HEK293 (cell line): ENCODE data around the gene GPHN.

ENCODE experiments used
- CTCF ChIA-PET: fragments of 350-600 bp; formaldehyde crosslinking; extraction: SDS; loops from one replicate; lab custom pipeline; 2021; ENCODE audit warnings: antibody characterized with exemption; lab: Yijun Ruan, JAX
- POLR2A ChIA-PET: fragments of 300-600 bp; formaldehyde crosslinking; extraction: SDS; loops from one replicate; lab custom pipeline; 2020; ENCODE audit warnings: antibody characterized with exemption, inconsistent platforms; lab: Yijun Ruan, JAX
- H3K27ac ChIP-seq: fragments of 200-500 bp; sonication (Bioruptor generic); 2 replicates; pipeline ENCODE4 v1.5.1; 2014; ENCODE audit warnings: low read depth, low read length, control low read depth, inconsistent platforms; ENCODE audit errors: extremely low read depth
- H3K36me3 ChIP-seq, 2 experiments: fragments of 200-500 bp in 1 of 2; sonication (Bioruptor generic) in 1 of 2; 1 replicate in 1 of 2; 2 replicates in 1 of 2; pipeline ENCODE4 v1.5.1; 2014 to 2017; ENCODE audit warnings: inconsistent platforms in 2 of 2, low read length in 2 of 2; ENCODE audit not compliant: control insufficient read depth in 2 of 2, insufficient read depth in 1 of 2
- H3K4me1 ChIP-seq: fragments of 200-500 bp; sonication (Bioruptor generic); 2 replicates; pipeline ENCODE4 v1.5.1; 2014; ENCODE audit warnings: mild to moderate bottlenecking, low read length, inconsistent platforms; ENCODE audit not compliant: control insufficient read depth, insufficient read depth
- H3K4me3 ChIP-seq: 2 replicates; pipeline ENCODE4 v1.5.1; 2011; ENCODE audit warnings: low read depth, mild to moderate bottlenecking, control low read depth, low read length, moderate library complexity
- H3K9me3 ChIP-seq: fragments of 200-500 bp; sonication (Bioruptor generic); 2 replicates; pipeline ENCODE4 v1.5.1; 2014; ENCODE audit warnings: low read depth, low read length, inconsistent platforms; ENCODE audit not compliant: control insufficient read depth, insufficient read depth
- GLI4 ChIP-seq: fragments of 450-650 bp; formaldehyde crosslinking; IDR thresholded peaks from 2 replicates; pipeline ENCODE4 v1.5.1; 2016; ENCODE audit warnings: missing biosample characterization, missing genetic modification characterization
- OSR2 ChIP-seq: fragments of 450-650 bp; formaldehyde crosslinking; IDR thresholded peaks from 2 replicates; pipeline ENCODE4 v1.5.1; 2016; ENCODE audit warnings: missing biosample characterization, missing genetic modification characterization
- SP7 ChIP-seq: fragments of 450-650 bp; formaldehyde crosslinking; IDR thresholded peaks from 2 replicates; pipeline ENCODE4 v1.5.1; 2016; ENCODE audit warnings: missing biosample characterization, missing genetic modification characterization
- ZNF521 ChIP-seq: fragments of 450-650 bp; formaldehyde crosslinking; IDR thresholded peaks from 2 replicates; pipeline ENCODE4 v1.5.1; 2017; ENCODE audit warnings: missing biosample characterization, mild to moderate bottlenecking, missing genetic modification characterization
- TF ChIP-seq, protein P1 (sequence below): fragments of 450-650 bp; formaldehyde crosslinking; IDR thresholded peaks from 2 replicates; pipeline ENCODE4 v1.5.1; 2016; ENCODE audit warnings: missing biosample characterization, missing genetic modification characterization
- TF ChIP-seq, protein P2 (sequence below): fragments of 450-650 bp; formaldehyde crosslinking; conservative IDR thresholded peaks from 2 replicates; pipeline ENCODE4 v1.5.1; 2016; ENCODE audit warnings: low read depth, missing biosample characterization, missing genetic modification characterization
- TF ChIP-seq, protein P3 (sequence below): fragments of 450-650 bp; formaldehyde crosslinking; IDR thresholded peaks from 2 replicates; pipeline ENCODE4 v1.5.1; 2016; ENCODE audit warnings: missing biosample characterization, missing genetic modification characterization
- TF ChIP-seq, protein P4 (sequence below): fragments of 450-650 bp; formaldehyde crosslinking; IDR thresholded peaks from 2 replicates; pipeline ENCODE4 v1.5.1; 2016; ENCODE audit warnings: missing biosample characterization, missing genetic modification characterization

GPHN gene

DNA sequence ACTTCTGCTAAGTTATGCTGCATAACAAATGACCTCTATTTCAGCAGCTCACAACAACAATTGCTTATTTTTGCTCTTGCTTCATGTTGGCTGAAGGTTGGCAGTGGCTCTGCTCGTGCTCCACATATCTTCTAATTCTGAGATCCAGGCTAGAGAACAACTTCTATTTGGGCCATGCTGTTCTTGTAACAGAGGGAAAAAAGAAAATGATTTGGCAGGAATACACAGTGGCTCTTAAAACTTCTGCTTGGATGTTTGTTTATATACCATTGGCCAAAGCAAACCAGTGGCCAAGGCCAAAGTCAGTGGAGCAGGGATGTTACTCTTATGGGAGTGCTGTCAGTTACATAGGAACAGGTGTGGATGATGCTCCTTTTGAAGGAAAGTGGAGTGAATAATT is 32.1 kb downstream of the GPHN start:
- Histone ChIP-seq H3K4me1 (0 out of 2 replicates have a peak, but pooled peaks cover 3% of the 10 kb centered on the region), H3K27ac (no peak overlapping the region), H3K4me3 (no peak overlapping the region), H3K36me3 (no peaks in the 10 kb centered on the region), H3K9me3 (no peaks in the 10 kb centered on the region; the same call in 1 of the 2 replicates)
- ChIA-PET POLR2A (no interaction called here), CTCF (interaction anchor here (0.6 kb wide), 1 partner anchor 1778 kb away, joined by 3 read pairs; no protein-coding TSS in a partner anchor)
- TF ChIP-seq, protein P1, sequence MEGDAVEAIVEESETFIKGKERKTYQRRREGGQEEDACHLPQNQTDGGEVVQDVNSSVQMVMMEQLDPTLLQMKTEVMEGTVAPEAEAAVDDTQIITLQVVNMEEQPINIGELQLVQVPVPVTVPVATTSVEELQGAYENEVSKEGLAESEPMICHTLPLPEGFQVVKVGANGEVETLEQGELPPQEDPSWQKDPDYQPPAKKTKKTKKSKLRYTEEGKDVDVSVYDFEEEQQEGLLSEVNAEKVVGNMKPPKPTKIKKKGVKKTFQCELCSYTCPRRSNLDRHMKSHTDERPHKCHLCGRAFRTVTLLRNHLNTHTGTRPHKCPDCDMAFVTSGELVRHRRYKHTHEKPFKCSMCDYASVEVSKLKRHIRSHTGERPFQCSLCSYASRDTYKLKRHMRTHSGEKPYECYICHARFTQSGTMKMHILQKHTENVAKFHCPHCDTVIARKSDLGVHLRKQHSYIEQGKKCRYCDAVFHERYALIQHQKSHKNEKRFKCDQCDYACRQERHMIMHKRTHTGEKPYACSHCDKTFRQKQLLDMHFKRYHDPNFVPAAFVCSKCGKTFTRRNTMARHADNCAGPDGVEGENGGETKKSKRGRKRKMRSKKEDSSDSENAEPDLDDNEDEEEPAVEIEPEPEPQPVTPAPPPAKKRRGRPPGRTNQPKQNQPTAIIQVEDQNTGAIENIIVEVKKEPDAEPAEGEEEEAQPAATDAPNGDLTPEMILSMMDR (tag by site-specific recombination): no peak
- TF ChIP-seq, protein P2, sequence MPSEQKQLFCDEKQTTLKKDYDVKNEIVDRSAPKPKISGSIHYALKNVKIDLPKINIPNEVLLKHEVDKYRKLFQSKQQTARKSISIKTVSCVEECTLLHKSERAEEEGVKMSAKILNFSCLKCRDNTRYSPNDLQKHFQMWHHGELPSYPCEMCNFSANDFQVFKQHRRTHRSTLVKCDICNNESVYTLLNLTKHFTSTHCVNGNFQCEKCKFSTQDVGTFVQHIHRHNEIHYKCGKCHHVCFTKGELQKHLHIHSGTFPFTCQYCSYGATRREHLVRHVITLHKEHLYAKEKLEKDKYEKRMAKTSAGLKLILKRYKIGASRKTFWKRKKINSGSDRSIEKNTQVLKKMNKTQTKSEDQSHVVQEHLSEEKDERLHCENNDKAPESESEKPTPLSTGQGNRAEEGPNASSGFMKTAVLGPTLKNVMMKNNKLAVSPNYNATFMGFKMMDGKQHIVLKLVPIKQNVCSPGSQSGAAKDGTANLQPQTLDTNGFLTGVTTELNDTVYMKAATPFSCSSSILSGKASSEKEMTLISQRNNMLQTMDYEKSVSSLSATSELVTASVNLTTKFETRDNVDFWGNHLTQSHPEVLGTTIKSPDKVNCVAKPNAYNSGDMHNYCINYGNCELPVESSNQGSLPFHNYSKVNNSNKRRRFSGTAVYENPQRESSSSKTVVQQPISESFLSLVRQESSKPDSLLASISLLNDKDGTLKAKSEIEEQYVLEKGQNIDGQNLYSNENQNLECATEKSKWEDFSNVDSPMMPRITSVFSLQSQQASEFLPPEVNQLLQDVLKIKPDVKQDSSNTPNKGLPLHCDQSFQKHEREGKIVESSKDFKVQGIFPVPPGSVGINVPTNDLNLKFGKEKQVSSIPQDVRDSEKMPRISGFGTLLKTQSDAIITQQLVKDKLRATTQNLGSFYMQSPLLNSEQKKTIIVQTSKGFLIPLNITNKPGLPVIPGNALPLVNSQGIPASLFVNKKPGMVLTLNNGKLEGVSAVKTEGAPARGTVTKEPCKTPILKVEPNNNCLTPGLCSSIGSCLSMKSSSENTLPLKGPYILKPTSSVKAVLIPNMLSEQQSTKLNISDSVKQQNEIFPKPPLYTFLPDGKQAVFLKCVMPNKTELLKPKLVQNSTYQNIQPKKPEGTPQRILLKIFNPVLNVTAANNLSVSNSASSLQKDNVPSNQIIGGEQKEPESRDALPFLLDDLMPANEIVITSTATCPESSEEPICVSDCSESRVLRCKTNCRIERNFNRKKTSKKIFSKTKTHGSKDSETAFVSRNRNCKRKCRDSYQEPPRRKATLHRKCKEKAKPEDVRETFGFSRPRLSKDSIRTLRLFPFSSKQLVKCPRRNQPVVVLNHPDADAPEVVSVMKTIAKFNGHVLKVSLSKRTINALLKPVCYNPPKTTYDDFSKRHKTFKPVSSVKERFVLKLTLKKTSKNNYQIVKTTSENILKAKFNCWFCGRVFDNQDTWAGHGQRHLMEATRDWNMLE (tag by site-specific recombination): no peak
- TF ChIP-seq OSR2 (no peak), SP7 (tag by site-specific recombination) (no peak), GLI4 (tag by site-specific recombination) (no peak), ZNF521 (tag by site-specific recombination) (no peak)

DNA sequence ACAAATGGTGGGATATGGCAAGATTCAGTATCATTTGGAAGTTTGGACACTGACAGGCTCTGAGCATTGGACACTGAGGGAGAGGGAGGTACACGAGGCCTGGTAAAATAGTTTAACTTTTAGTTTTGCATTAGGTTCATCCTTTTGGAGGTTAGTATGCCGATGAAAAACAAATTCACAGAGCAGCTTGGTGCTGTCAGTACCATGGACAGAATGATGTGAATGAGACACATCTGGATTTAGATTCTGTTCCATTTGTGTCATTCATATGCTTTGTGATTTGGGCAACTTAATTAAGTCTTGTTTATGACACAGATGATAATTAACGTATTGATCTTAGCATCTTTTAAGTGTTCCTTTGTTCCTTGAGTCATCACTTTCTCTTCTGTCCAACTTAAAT is 33.7 kb downstream of the GPHN start:
- ChIA-PET POLR2A (no interaction called here), CTCF (no interaction called here)
- H3K4me1 ChIP-seq: 0 out of 2 replicates have a peak, but pooled peaks cover 3% of the 10 kb centered on the region

More for the DNA sequence above, 33.7 kb downstream of the GPHN start:
- TF ChIP-seq, protein P3, sequence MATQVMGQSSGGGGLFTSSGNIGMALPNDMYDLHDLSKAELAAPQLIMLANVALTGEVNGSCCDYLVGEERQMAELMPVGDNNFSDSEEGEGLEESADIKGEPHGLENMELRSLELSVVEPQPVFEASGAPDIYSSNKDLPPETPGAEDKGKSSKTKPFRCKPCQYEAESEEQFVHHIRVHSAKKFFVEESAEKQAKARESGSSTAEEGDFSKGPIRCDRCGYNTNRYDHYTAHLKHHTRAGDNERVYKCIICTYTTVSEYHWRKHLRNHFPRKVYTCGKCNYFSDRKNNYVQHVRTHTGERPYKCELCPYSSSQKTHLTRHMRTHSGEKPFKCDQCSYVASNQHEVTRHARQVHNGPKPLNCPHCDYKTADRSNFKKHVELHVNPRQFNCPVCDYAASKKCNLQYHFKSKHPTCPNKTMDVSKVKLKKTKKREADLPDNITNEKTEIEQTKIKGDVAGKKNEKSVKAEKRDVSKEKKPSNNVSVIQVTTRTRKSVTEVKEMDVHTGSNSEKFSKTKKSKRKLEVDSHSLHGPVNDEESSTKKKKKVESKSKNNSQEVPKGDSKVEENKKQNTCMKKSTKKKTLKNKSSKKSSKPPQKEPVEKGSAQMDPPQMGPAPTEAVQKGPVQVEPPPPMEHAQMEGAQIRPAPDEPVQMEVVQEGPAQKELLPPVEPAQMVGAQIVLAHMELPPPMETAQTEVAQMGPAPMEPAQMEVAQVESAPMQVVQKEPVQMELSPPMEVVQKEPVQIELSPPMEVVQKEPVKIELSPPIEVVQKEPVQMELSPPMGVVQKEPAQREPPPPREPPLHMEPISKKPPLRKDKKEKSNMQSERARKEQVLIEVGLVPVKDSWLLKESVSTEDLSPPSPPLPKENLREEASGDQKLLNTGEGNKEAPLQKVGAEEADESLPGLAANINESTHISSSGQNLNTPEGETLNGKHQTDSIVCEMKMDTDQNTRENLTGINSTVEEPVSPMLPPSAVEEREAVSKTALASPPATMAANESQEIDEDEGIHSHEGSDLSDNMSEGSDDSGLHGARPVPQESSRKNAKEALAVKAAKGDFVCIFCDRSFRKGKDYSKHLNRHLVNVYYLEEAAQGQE (tag by site-specific recombination): peak; percentile 80
- TF ChIP-seq, protein P4, sequence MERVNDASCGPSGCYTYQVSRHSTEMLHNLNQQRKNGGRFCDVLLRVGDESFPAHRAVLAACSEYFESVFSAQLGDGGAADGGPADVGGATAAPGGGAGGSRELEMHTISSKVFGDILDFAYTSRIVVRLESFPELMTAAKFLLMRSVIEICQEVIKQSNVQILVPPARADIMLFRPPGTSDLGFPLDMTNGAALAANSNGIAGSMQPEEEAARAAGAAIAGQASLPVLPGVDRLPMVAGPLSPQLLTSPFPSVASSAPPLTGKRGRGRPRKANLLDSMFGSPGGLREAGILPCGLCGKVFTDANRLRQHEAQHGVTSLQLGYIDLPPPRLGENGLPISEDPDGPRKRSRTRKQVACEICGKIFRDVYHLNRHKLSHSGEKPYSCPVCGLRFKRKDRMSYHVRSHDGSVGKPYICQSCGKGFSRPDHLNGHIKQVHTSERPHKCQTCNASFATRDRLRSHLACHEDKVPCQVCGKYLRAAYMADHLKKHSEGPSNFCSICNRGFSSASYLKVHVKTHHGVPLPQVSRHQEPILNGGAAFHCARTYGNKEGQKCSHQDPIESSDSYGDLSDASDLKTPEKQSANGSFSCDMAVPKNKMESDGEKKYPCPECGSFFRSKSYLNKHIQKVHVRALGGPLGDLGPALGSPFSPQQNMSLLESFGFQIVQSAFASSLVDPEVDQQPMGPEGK (tag by site-specific recombination): no peak
- H3K4me3 ChIP-seq: no peak overlapping the region
- H3K9me3 ChIP-seq: no peaks in the 10 kb centered on the region; the same call in 1 of the 2 replicates
- no peaks in the 10 kb centered on the region for H3K36me3 ChIP-seq
- H3K27ac ChIP-seq: no peak overlapping the region
